ENCODE results near the gene CDKAL1.
A peak's percentile ranks its signal among the peaks of the same experiment; 100 is the strongest.
"Not testable (repeated sequence)": the region's sequence is repeated elsewhere in the genome, so short reads cannot be mapped to it uniquely, and the experiment has no call there.

Gene CDKAL1

GRCh38 chr6:21046276-21046675 lies 512.0 kb downstream of the CDKAL1 start:
- DNase-seq: no peak

GRCh38 chr6:21048047-21048446 lies 513.8 kb downstream of the CDKAL1 start:
- DNase-seq: no peak

GRCh38 chr6:21049148-21049547 lies 514.9 kb downstream of the CDKAL1 start:
- DNase-seq: no peak

GRCh38 chr6:21049572-21049971 lies 515.3 kb downstream of the CDKAL1 start:
- peak; percentile 41 for DNase-seq

GRCh38 chr6:21050935-21051334 lies 516.7 kb downstream of the CDKAL1 start:
- no peak for DNase-seq

GRCh38 chr6:21051777-21052176 lies 517.5 kb downstream of the CDKAL1 start:
- DNase-seq: no peak

GRCh38 chr6:21053612-21054011 lies 519.4 kb downstream of the CDKAL1 start:
- DNase-seq: peak; percentile 19

GRCh38 chr6:21055480-21055879 lies 521.2 kb downstream of the CDKAL1 start:
- not testable (repeated sequence) for DNase-seq

- DNase-seq: no peak
These were observed 527.6 kb downstream of the CDKAL1 start for GRCh38 chr6:21061892-21062291.

- peak; percentile 71 for DNase-seq
These were observed 530.6 kb downstream of the CDKAL1 start for GRCh38 chr6:21064756-21065340.

GRCh38 chr6:21067521-21067920 lies 533.3 kb downstream of the CDKAL1 start:
- DNase-seq: no peak

GRCh38 chr6:21070620-21071019 lies 536.4 kb downstream of the CDKAL1 start:
- DNase-seq: no peak

GRCh38 chr6:21071780-21072468 lies 537.7 kb downstream of the CDKAL1 start:
- DNase-seq: no peak

- no peak for DNase-seq
These were observed 539.1 kb downstream of the CDKAL1 start for GRCh38 chr6:21073318-21073839.

GRCh38 chr6:21074484-21074883 lies 540.2 kb downstream of the CDKAL1 start:
- DNase-seq: no peak

- no peak for DNase-seq
These were observed 541.7 kb downstream of the CDKAL1 start for GRCh38 chr6:21075986-21076385.

GRCh38 chr6:21078497-21078896 lies 544.2 kb downstream of the CDKAL1 start:
- DNase-seq: no peak

GRCh38 chr6:21079468-21080048 lies 545.3 kb downstream of the CDKAL1 start:
- peak; percentile 68 for DNase-seq

- no peak for DNase-seq
These were observed 546.0 kb downstream of the CDKAL1 start for GRCh38 chr6:21080221-21080620.

- DNase-seq: no peak
These were observed 547.8 kb downstream of the CDKAL1 start for GRCh38 chr6:21082091-21082490.

- no peak for DNase-seq
These were observed 549.5 kb downstream of the CDKAL1 start for GRCh38 chr6:21083708-21084107.

- DNase-seq: peak; percentile 63
These were observed 550.4 kb downstream of the CDKAL1 start for GRCh38 chr6:21084656-21085055.

GRCh38 chr6:21085211-21085610 lies 551.0 kb downstream of the CDKAL1 start:
- no peak for DNase-seq

GRCh38 chr6:21085643-21086042 lies 551.4 kb downstream of the CDKAL1 start:
- DNase-seq: peak; percentile 12

All from fibroblast of skin of right quadriceps (primary cell).